Tibial nerve (tissue), 3 donors: ENCODE data around the gene PEF1.

ENCODE experiments used
- EP300 ChIP-seq, 2 donors: sonication (generic); formaldehyde crosslinking; IDR thresholded peaks; one replicate each; pipeline ENCODE4 v1.6.1; 2017; ENCODE audit warnings: antibody characterized with exemption in 2 of 2, mild to moderate bottlenecking in 1 of 2
- POLR2A ChIP-seq, 2 donors: fragments of 450-650 bp; IDR thresholded peaks; one replicate each; pipeline ENCODE4 v1.6.1; 2017; ENCODE audit warnings: antibody characterized with exemption in 2 of 2, mild to moderate bottlenecking in 2 of 2, moderate library complexity in 2 of 2

DNA sequence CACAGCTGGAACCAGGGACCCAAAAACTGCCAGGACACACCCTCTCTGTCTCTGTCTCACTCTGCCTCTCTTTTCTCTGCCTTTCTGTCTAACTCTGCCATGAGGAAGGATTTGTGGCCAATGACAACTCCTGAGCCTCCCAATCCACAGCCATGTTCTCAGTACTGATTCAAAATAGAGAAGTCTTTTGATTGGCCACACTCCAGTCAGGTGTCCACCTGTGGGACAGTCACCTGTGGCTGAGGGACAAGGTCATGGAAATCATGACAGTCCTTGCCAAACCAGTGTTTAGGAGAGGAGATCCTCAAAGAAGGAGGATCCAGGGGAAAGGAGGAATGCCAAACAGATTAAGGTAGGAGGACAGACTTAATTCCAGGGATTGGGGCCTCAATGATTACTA lies 52.5 kb downstream of the PEF1 start:
- TF ChIP-seq EP300 (IDR thresholded peaks at IDR 0.05) (no peak), POLR2A (IDR thresholded peaks at IDR 0.05) (no peak)
